KMS-11 (cell line): ENCODE measurements around the gene PCK1.

ENCODE experiments used
- H2AFZ ChIP-seq: fragments of 200-600 bp; sonication (generic); 2 replicates; pipeline ENCODE4 v1.6.1; 2016; ENCODE audit warnings: antibody characterized with exemption, mixed run types, low read depth
- H3K27ac ChIP-seq: fragments of 200-600 bp; sonication (generic); 2 replicates; pipeline ENCODE4 v1.6.1; 2016; ENCODE audit warnings: mild to moderate bottlenecking, mixed run types
- H3K27me3 ChIP-seq: fragments of 200-600 bp; sonication (generic); 2 replicates; pipeline ENCODE4 v1.6.1; 2017; ENCODE audit warnings: mild to moderate bottlenecking, low read depth, mixed run types, moderate library complexity; ENCODE audit not compliant: insufficient read depth
- H3K36me3 ChIP-seq: fragments of 200-600 bp; sonication (generic); 2 replicates; pipeline ENCODE4 v1.6.1; 2017; ENCODE audit warnings: mild to moderate bottlenecking, mixed run types; ENCODE audit not compliant: insufficient read depth
- H3K4me1 ChIP-seq: fragments of 200-600 bp; sonication (generic); 2 replicates; pipeline ENCODE4 v1.6.1; 2016; ENCODE audit warnings: mild to moderate bottlenecking, low read depth, mixed run types; ENCODE audit not compliant: poor library complexity, severe bottlenecking
- H3K4me2 ChIP-seq: fragments of 200-600 bp; sonication (generic); 2 replicates; pipeline ENCODE4 v1.7.0; 2016; ENCODE audit warnings: mild to moderate bottlenecking, mixed run types
- H3K4me3 ChIP-seq: fragments of 200-600 bp; sonication (generic); IDR thresholded peaks from 2 replicates; pipeline ENCODE4 v1.6.1; 2017; ENCODE audit warnings: low read depth, low read length, mixed read lengths; ENCODE audit not compliant: insufficient read depth
- H3K79me2 ChIP-seq: fragments of 200-600 bp; sonication (generic); 2 replicates; pipeline ENCODE4 v1.6.1; 2016; ENCODE audit warnings: low read depth, mixed run types; ENCODE audit not compliant: insufficient read depth
- H3K9ac ChIP-seq: fragments of 200-600 bp; sonication (generic); 2 replicates; pipeline ENCODE4 v1.6.1; 2016; ENCODE audit warnings: mild to moderate bottlenecking, mixed run types
- H4K20me1 ChIP-seq: fragments of 200-600 bp; sonication (generic); 2 replicates; pipeline ENCODE4 v1.6.1; 2016; ENCODE audit warnings: mild to moderate bottlenecking, mixed run types; ENCODE audit not compliant: insufficient read depth
- CTCF ChIP-seq: fragments of 200-600 bp; sonication (generic); conservative IDR thresholded peaks from 2 replicates; pipeline ENCODE4 v1.6.1; 2017; ENCODE audit warnings: low read depth, mild to moderate bottlenecking, antibody characterized with exemption, low read length, moderate library complexity, mixed read lengths

PCK1 gene

GRCh38 chr20:57571782-57572416 lies 11.0 kb downstream of the PCK1 start:
- H3K79me2 ChIP-seq = no peaks in the 10 kb centered on the region
- no peak for TF ChIP-seq CTCF
- H2AFZ ChIP-seq = no peak overlapping the region
- H4K20me1 ChIP-seq = no peaks in the 10 kb centered on the region
- H3K27me3 ChIP-seq = peaks cover 97% of the 10 kb centered on the region
- H3K4me1 ChIP-seq = no peaks in the 10 kb centered on the region
- H3K27ac ChIP-seq = no peak overlapping the region
- no peak overlapping the region for H3K9ac ChIP-seq
- H3K36me3 ChIP-seq = no peaks in the 10 kb centered on the region
- H3K4me3 ChIP-seq = no peak overlapping the region
- H3K4me2 ChIP-seq = no peak overlapping the region

GRCh38 chr20:57573242-57573641 lies 12.3 kb downstream of the PCK1 start:
- H3K4me2 ChIP-seq = no peak overlapping the region
- H3K27me3 ChIP-seq = peaks cover 97% of the 10 kb centered on the region
- H3K9ac ChIP-seq = no peak overlapping the region
- no peaks in the 10 kb centered on the region for H3K36me3 ChIP-seq
- H3K4me3 ChIP-seq = no peak overlapping the region
- H3K79me2 ChIP-seq = no peaks in the 10 kb centered on the region
- no peaks in the 10 kb centered on the region for H4K20me1 ChIP-seq
- TF ChIP-seq CTCF = no peak
- H3K27ac ChIP-seq = no peak overlapping the region
- H2AFZ ChIP-seq = no peak overlapping the region
- no peaks in the 10 kb centered on the region for H3K4me1 ChIP-seq

GRCh38 chr20:57573894-57574293 lies 13.0 kb downstream of the PCK1 start:
- no peaks in the 10 kb centered on the region for H3K4me1 ChIP-seq
- no peak overlapping the region for H3K4me3 ChIP-seq
- H3K4me2 ChIP-seq = no peak overlapping the region
- TF ChIP-seq CTCF = no peak
- no peak overlapping the region for H3K9ac ChIP-seq
- H3K36me3 ChIP-seq = no peaks in the 10 kb centered on the region
- no peak overlapping the region for H2AFZ ChIP-seq
- H3K27ac ChIP-seq = no peak overlapping the region
- no peaks in the 10 kb centered on the region for H3K79me2 ChIP-seq
- peaks cover 97% of the 10 kb centered on the region for H3K27me3 ChIP-seq
- no peaks in the 10 kb centered on the region for H4K20me1 ChIP-seq

- Histone ChIP-seq H3K79me2 (no peaks in the 10 kb centered on the region), H3K4me3 (no peak overlapping the region), H3K27ac (no peak overlapping the region), H3K36me3 (no peaks in the 10 kb centered on the region), H4K20me1 (no peaks in the 10 kb centered on the region), H3K27me3 (peaks cover 97% of the 10 kb centered on the region), H3K4me2 (no peak overlapping the region), H2AFZ (no peak overlapping the region), H3K4me1 (no peaks in the 10 kb centered on the region), H3K9ac (no peak overlapping the region)
- TF ChIP-seq CTCF = no peak
Measured at GRCh38 chr20:57574954-57575353, 14.0 kb downstream of the PCK1 start.
